GM23338 (cell line): ENCODE measurements around the gene SIM1. TPM values are rescaled to one million over a fixed set of nuclear protein-coding genes. Genes with fewer than 3 reads are reported as not detected.

Source experiments
- ATAC-seq: fragments of 200-7000 bp; cut with Tn5 transposase; 3 replicates; pipeline ENCODE4 v1.9.1; 2020
- DNase-seq: peaks from one replicate; pipeline ENCODE4 v3.0.0-alpha.2; 2015; ENCODE audit warnings: low spot score
- H2AFZ ChIP-seq: fragments of 200-600 bp; sonication (generic); 2 replicates; pipeline ENCODE4 v1.8.0; 2016; ENCODE audit warnings: antibody characterized with exemption, mild to moderate bottlenecking, moderate library complexity
- H3F3A ChIP-seq: fragments of 200-600 bp; sonication (generic); replicated peaks from 2 replicates; pipeline ENCODE4 v1.8.0; 2017; ENCODE audit warnings: antibody characterized with exemption, mixed run types, low read depth
- H3K27ac ChIP-seq: fragments of 200-600 bp; sonication (generic); 2 replicates; pipeline ENCODE4 v1.6.1; 2016; ENCODE audit warnings: low read depth
- H3K27me3 ChIP-seq: fragments of 200-600 bp; sonication (generic); 2 replicates; pipeline ENCODE4 v1.8.0; 2016; ENCODE audit warnings: mild to moderate bottlenecking, mixed run types, moderate library complexity; ENCODE audit not compliant: insufficient read depth
- H3K36me3 ChIP-seq: fragments of 200-600 bp; sonication (generic); 2 replicates; pipeline ENCODE4 v1.8.0; 2016; ENCODE audit warnings: mild to moderate bottlenecking; ENCODE audit not compliant: insufficient read depth
- H3K4me1 ChIP-seq: fragments of 200-600 bp; sonication (generic); 2 replicates; pipeline ENCODE4 v1.8.0; 2016; ENCODE audit warnings: mild to moderate bottlenecking, moderate library complexity; ENCODE audit not compliant: insufficient read depth
- H3K4me2 ChIP-seq: fragments of 200-600 bp; sonication (generic); 2 replicates; pipeline ENCODE4 v1.7.1; 2017; ENCODE audit warnings: mixed run types
- H3K4me3 ChIP-seq: fragments of 200-600 bp; sonication (generic); 2 replicates; pipeline ENCODE4 v1.6.1; 2016; ENCODE audit warnings: mixed run types
- H3K79me2 ChIP-seq: fragments of 200-600 bp; sonication (generic); replicated peaks from 2 replicates; pipeline ENCODE4 v1.8.0; 2017; ENCODE audit warnings: mild to moderate bottlenecking; ENCODE audit not compliant: insufficient read depth
- H3K9me2 ChIP-seq: fragments of 200-600 bp; sonication (generic); 2 replicates; pipeline ENCODE4 v1.8.0; 2017; ENCODE audit not compliant: insufficient read depth
- H4K20me1 ChIP-seq: fragments of 200-600 bp; sonication (generic); replicated peaks from 2 replicates; pipeline ENCODE4 v1.8.0; 2017; ENCODE audit warnings: mild to moderate bottlenecking; ENCODE audit not compliant: insufficient read depth
- H3K27ac Mint-ChIP-seq: 2 replicates; pipeline ENCODE4 v1.8.0; 2020; ENCODE audit warnings: inconsistent platforms, mild to moderate bottlenecking, moderate library complexity, mixed read lengths
- H3K27me3 Mint-ChIP-seq: 3 replicates; pipeline ENCODE4 v1.8.0; 2022; ENCODE audit warnings: low read depth, mild to moderate bottlenecking, moderate library complexity, mixed read lengths, inconsistent platforms; ENCODE audit not compliant: insufficient read depth, poor library complexity
- H3K36me3 Mint-ChIP-seq: 3 replicates; pipeline ENCODE4 v1.8.0; 2021; ENCODE audit warnings: low read depth, mild to moderate bottlenecking, inconsistent platforms, moderate library complexity, mixed read lengths
- H3K4me1 Mint-ChIP-seq: 3 replicates; pipeline ENCODE4 v1.8.0; 2020; ENCODE audit warnings: mild to moderate bottlenecking, inconsistent platforms, mixed read lengths
- H3K4me3 Mint-ChIP-seq: 3 replicates; pipeline ENCODE4 v1.8.0; 2021; ENCODE audit warnings: moderate library complexity, mild to moderate bottlenecking, inconsistent platforms, mixed read lengths
- H3K9me3 Mint-ChIP-seq: 3 replicates; pipeline ENCODE4 v1.8.0; 2020; ENCODE audit warnings: moderate library complexity, mild to moderate bottlenecking, inconsistent platforms, mixed read lengths
- CREB1 ChIP-seq: fragments of 250-450 bp; sonication (Bioruptor Pico); IDR thresholded peaks from 2 replicates; pipeline ENCODE4 v1.5.0; 2020; ENCODE audit warnings: low read depth, mild to moderate bottlenecking, moderate library complexity
- EZH2 ChIP-seq: fragments of 200-600 bp; sonication (generic); IDR thresholded peaks from one replicate; pipeline ENCODE4 v1.8.0; 2017; ENCODE audit warnings: antibody characterized with exemption, mild to moderate bottlenecking, low read depth; ENCODE audit not compliant: unreplicated experiment
- EZH2phosphoT487 ChIP-seq: fragments of 200-600 bp; sonication (generic); IDR thresholded peaks from one replicate; pipeline ENCODE4 v1.8.1; 2018; ENCODE audit warnings: antibody characterized with exemption; ENCODE audit not compliant: unreplicated experiment
- JUNB ChIP-seq: IDR thresholded peaks from one replicate; pipeline ENCODE4 v1.6.1; 2016; ENCODE audit warnings: antibody characterized with exemption; ENCODE audit not compliant: unreplicated experiment
- POLR2AphosphoS5 ChIP-seq: IDR thresholded peaks from 2 replicates; pipeline ENCODE4 v1.6.1; 2016; ENCODE audit warnings: antibody characterized with exemption, low read depth
- long read RNA-seq: library from polyadenylated mRNA; unstranded; transcript quantifications from one replicate; pipeline ENCODE4 v2.0.0, GENCODE V29; 2020; ENCODE audit not compliant: unreplicated experiment
- polyA plus RNA-seq: library from polyadenylated mRNA; unstranded; fragments of >200 nt; fragmentation: Nextera tagmentation; extraction: Ambion mirVana; gene quantifications from 2 replicates; pipeline ENCODE4 v1.2.1, GENCODE V29; 2016
- total RNA-seq: library from RNA; depleted of rRNA; stranded (reverse); fragments of >200 nt; shearing (Covaris generic); gene quantifications from 2 replicates; pipeline ENCODE4 v1.2.3, GENCODE V29; 2014; rRNA removed
- TF ChIP-seq, protein P1 (sequence below), 2 experiments: fragments of 200-600 bp in 1 of 2; sonication (generic) in 1 of 2; conservative IDR thresholded peaks; 2 replicates each; pipeline versions ENCODE4 v1.5.1 to v1.6.1; 2016 to 2017; ENCODE audit warnings: antibody characterized with exemption in 2 of 2, low read depth in 2 of 2, mild to moderate bottlenecking in 2 of 2, moderate library complexity in 1 of 2
- TF ChIP-seq, protein P2 (sequence below): IDR thresholded peaks from 2 replicates; pipeline ENCODE4 v1.6.1; 2016; ENCODE audit warnings: antibody characterized with exemption
- TF ChIP-seq, protein P3 (sequence below): IDR thresholded peaks from one replicate; pipeline ENCODE4 v1.6.1; 2018; ENCODE audit warnings: antibody characterized with exemption; ENCODE audit not compliant: unreplicated experiment

The SIM1 gene, protein sequence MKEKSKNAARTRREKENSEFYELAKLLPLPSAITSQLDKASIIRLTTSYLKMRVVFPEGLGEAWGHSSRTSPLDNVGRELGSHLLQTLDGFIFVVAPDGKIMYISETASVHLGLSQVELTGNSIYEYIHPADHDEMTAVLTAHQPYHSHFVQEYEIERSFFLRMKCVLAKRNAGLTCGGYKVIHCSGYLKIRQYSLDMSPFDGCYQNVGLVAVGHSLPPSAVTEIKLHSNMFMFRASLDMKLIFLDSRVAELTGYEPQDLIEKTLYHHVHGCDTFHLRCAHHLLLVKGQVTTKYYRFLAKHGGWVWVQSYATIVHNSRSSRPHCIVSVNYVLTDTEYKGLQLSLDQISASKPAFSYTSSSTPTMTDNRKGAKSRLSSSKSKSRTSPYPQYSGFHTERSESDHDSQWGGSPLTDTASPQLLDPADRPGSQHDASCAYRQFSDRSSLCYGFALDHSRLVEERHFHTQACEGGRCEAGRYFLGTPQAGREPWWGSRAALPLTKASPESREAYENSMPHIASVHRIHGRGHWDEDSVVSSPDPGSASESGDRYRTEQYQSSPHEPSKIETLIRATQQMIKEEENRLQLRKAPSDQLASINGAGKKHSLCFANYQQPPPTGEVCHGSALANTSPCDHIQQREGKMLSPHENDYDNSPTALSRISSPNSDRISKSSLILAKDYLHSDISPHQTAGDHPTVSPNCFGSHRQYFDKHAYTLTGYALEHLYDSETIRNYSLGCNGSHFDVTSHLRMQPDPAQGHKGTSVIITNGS
- 0.23 and 0.49 TPM in 2 replicates for total RNA-seq
- polyA plus RNA-seq: 0.14 and 0.42 TPM in 2 replicates
- long read RNA-seq, partial matches to known transcripts: 0 of 1 reads
- long read RNA-seq, other reads (novel, unspliced or antisense): 1 of 1 reads

DNA sequence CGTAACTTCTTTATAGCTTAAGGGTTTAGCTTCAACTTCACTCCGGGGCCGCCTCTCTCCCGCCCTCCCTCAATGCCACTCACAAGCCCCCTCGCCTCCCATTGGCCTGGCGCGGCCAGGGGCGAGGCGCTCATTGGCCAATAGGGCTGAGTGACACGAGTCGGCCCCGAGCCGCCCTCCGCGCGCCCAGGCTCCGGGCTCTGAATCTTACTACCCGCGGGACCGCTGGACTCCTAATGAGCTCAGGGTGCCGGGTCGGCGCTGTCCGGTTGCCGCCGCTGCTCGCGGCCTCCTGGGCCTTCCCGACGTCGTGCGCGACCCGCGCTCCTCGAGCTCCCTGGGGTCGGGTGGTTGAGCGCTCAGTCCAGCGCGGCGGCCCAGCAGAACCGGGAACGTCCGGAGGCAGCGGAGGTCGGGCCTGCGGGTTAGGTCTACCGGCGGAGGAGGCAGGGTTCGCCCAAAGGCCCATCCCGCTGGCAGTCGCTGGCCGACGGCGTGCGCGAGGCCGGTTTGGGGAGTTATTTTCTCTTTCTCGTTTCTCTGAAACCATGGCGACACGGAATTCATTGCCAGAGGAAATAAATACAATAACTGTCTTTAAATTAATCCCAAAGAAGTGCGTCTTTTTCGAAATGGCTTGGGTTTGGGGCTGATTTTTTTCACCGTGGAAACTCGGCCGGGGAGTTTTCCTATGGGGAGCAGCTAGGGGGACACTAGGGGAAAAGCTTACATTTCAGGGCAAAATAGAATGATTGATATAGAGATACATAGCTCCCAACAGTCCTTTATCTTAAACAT is at the start of gene SIM1:
TSS of gene SIM1 (minus strand) at position 19 of the 798 bp plus-strand sequence. CDS start 1,453 bp downstream, outside the sequence.
- peaks cover 100% of the 10 kb centered on the region for H3K27me3 ChIP-seq
- peak; percentile 96 for DNase-seq
- Mint-ChIP-seq H3K36me3 (peaks cover 2% of the 10 kb centered on the region; the same call in 1 of the 3 replicates), H3K27ac (no peak within 1 kb of the TSS), H3K4me1 (peaks cover 67% of the 10 kb centered on the region), H3K9me3 (no peaks in the 10 kb centered on the region; the same call in 2 of the 3 replicates), H3K4me3 (peak within 1 kb of the TSS; percentile 74), H3K27me3 (peaks cover 97% of the 10 kb centered on the region)
- TF ChIP-seq EZH2: peak; percentile 97
- peak; percentile 99 for TF ChIP-seq EZH2phosphoT487
- TF ChIP-seq, protein P1, sequence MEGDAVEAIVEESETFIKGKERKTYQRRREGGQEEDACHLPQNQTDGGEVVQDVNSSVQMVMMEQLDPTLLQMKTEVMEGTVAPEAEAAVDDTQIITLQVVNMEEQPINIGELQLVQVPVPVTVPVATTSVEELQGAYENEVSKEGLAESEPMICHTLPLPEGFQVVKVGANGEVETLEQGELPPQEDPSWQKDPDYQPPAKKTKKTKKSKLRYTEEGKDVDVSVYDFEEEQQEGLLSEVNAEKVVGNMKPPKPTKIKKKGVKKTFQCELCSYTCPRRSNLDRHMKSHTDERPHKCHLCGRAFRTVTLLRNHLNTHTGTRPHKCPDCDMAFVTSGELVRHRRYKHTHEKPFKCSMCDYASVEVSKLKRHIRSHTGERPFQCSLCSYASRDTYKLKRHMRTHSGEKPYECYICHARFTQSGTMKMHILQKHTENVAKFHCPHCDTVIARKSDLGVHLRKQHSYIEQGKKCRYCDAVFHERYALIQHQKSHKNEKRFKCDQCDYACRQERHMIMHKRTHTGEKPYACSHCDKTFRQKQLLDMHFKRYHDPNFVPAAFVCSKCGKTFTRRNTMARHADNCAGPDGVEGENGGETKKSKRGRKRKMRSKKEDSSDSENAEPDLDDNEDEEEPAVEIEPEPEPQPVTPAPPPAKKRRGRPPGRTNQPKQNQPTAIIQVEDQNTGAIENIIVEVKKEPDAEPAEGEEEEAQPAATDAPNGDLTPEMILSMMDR (conservative IDR thresholded peaks at IDR 0.05; ENCODE audit: low read depth in 2 of 2): no peak
- peak; percentile 84 for ATAC-seq
- H2AFZ ChIP-seq: no peak within 1 kb of the TSS
- peaks cover 55% of the 10 kb centered on the region for H4K20me1 ChIP-seq
- no peak within 1 kb of the TSS for H3K27ac ChIP-seq
- H3K36me3 ChIP-seq: no peaks in the 10 kb centered on the region
- peaks cover 42% of the 10 kb centered on the region for H3F3A ChIP-seq
- H3K9me2 ChIP-seq: no peaks in the 10 kb centered on the region
- peaks cover 67% of the 10 kb centered on the region for H3K4me1 ChIP-seq
- peak within 1 kb of the TSS; percentile 82 for H3K4me2 ChIP-seq
- H3K79me2 ChIP-seq: no peaks in the 10 kb centered on the region
- peak within 1 kb of the TSS; percentile 63 for H3K4me3 ChIP-seq

DNA sequence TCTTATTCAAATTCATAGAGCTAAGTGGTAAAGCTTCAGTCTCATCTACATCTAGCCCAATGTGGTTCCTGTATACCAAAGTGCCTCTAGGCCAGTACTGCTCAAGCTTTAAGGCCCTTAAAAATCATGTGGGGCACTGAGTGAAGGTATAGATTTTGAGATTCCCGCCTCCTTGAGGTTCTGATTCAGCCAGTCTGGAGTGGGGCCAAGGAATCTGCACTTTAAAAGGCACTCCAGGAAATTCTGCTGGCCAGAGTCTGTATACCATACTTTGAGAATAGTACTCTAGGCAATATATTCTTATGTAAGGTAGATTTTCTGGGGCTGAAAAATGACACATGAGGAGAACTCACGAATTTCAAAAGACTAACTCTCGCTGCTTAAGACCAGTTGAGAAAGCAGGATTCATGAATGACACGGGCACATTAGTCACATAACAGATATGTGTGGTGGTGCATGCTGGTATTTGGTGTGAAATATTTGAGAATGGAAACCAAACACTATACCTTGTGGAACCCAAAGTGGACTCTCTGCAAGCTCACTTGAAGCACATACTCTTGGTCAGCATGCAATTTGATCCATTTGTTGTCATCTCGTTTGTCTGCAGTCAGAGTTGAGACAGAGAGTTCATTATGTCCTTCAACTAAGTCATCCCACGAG is 47.6 kb upstream of the SIM1 start:
- Mint-ChIP-seq H3K4me3 (no peak overlapping the region), H3K36me3 (peaks cover 10% of the 10 kb centered on the region), H3K9me3 (no peaks in the 10 kb centered on the region), H3K4me1 (no peaks in the 10 kb centered on the region), H3K27ac (no peak overlapping the region), H3K27me3 (peaks cover 1% of the 10 kb centered on the region)
- Histone ChIP-seq H3K4me2 (no peak overlapping the region), H2AFZ (no peak overlapping the region), H3K4me3 (no peak overlapping the region), H3K9me2 (no peaks in the 10 kb centered on the region), H4K20me1 (no peaks in the 10 kb centered on the region), H3K36me3 (no peaks in the 10 kb centered on the region; the same call in 1 of the 2 replicates), H3F3A (no peaks in the 10 kb centered on the region), H3K4me1 (no peaks in the 10 kb centered on the region), H3K27me3 (no peaks in the 10 kb centered on the region), H3K79me2 (no peaks in the 10 kb centered on the region), H3K27ac (no peak overlapping the region)
- no peak for ATAC-seq
- no peak for DNase-seq
- TF ChIP-seq, protein P2, sequence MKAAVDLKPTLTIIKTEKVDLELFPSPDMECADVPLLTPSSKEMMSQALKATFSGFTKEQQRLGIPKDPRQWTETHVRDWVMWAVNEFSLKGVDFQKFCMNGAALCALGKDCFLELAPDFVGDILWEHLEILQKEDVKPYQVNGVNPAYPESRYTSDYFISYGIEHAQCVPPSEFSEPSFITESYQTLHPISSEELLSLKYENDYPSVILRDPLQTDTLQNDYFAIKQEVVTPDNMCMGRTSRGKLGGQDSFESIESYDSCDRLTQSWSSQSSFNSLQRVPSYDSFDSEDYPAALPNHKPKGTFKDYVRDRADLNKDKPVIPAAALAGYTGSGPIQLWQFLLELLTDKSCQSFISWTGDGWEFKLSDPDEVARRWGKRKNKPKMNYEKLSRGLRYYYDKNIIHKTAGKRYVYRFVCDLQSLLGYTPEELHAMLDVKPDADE: no peak
- TF ChIP-seq, protein P3, sequence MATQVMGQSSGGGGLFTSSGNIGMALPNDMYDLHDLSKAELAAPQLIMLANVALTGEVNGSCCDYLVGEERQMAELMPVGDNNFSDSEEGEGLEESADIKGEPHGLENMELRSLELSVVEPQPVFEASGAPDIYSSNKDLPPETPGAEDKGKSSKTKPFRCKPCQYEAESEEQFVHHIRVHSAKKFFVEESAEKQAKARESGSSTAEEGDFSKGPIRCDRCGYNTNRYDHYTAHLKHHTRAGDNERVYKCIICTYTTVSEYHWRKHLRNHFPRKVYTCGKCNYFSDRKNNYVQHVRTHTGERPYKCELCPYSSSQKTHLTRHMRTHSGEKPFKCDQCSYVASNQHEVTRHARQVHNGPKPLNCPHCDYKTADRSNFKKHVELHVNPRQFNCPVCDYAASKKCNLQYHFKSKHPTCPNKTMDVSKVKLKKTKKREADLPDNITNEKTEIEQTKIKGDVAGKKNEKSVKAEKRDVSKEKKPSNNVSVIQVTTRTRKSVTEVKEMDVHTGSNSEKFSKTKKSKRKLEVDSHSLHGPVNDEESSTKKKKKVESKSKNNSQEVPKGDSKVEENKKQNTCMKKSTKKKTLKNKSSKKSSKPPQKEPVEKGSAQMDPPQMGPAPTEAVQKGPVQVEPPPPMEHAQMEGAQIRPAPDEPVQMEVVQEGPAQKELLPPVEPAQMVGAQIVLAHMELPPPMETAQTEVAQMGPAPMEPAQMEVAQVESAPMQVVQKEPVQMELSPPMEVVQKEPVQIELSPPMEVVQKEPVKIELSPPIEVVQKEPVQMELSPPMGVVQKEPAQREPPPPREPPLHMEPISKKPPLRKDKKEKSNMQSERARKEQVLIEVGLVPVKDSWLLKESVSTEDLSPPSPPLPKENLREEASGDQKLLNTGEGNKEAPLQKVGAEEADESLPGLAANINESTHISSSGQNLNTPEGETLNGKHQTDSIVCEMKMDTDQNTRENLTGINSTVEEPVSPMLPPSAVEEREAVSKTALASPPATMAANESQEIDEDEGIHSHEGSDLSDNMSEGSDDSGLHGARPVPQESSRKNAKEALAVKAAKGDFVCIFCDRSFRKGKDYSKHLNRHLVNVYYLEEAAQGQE: no peak
- TF ChIP-seq CREB1 (CRISPR knock-in tag) (no peak), JUNB (no peak), POLR2AphosphoS5 (no peak)
